Choroid plexus epithelial cell (primary cell): ENCODE measurements around the gene C5AR2.
"Not testable (repeated sequence)": the region's sequence is repeated elsewhere in the genome, so short reads cannot be mapped to it uniquely, and the experiment has no call there.

Source experiments
- DNase-seq: peaks from one replicate; pipeline ENCODE4 v3.0.0-alpha.2; 2010; ENCODE audit warnings: low read depth
- H3K4me3 ChIP-seq: 2 replicates; pipeline ENCODE4 v1.5.1; 2011; ENCODE audit warnings: low read depth, mild to moderate bottlenecking, control low read depth, low read length, moderate library complexity
- TF ChIP-seq, protein P1 (sequence below): conservative IDR thresholded peaks from 2 replicates; pipeline ENCODE4 v1.5.1; 2011; ENCODE audit warnings: low read depth, mild to moderate bottlenecking, control low read depth, inconsistent platforms, low read length, moderate library complexity

The C5AR2 gene

DNA sequence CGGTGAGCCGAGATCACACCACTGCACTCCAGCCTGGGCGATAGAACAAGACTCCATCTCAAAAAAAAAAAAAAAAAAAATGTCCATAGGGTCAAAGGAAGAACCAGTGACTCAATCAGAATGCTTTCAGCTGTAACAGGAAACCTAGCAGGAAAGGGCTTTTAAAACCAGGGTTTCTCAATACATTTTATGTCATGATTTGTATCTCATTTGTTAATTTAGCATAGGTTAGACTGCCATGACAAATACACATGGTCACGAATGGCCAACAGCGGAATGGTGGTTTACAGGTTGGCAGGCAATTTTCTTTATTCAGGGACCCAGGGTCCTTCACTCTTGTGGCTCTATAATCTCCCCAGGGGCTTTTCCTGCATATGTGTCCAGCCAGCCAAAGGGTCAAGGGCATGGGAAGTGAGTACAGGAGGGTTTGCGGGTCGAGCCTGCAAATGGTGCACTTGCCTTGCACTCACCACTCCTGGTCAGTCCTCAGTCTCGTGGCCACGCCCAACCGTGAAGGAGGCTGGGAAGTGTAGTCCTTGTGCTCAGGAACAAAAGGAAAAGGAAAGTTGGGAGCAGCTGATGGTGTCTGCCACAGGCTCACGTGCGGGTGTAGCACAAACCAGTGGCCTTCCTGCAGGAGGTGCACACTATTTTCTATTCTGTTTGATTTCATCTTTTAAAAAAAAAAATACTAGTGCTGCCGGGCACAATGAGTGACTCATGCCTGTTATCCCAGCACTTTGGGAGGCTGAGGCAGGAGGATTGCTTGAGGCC lies 32.0 kb downstream of the C5AR2 start:
- H3K4me3 ChIP-seq: no peak overlapping the region
- TF ChIP-seq, protein P1, sequence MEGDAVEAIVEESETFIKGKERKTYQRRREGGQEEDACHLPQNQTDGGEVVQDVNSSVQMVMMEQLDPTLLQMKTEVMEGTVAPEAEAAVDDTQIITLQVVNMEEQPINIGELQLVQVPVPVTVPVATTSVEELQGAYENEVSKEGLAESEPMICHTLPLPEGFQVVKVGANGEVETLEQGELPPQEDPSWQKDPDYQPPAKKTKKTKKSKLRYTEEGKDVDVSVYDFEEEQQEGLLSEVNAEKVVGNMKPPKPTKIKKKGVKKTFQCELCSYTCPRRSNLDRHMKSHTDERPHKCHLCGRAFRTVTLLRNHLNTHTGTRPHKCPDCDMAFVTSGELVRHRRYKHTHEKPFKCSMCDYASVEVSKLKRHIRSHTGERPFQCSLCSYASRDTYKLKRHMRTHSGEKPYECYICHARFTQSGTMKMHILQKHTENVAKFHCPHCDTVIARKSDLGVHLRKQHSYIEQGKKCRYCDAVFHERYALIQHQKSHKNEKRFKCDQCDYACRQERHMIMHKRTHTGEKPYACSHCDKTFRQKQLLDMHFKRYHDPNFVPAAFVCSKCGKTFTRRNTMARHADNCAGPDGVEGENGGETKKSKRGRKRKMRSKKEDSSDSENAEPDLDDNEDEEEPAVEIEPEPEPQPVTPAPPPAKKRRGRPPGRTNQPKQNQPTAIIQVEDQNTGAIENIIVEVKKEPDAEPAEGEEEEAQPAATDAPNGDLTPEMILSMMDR: no peak
- peak; percentile 85 for DNase-seq

DNA sequence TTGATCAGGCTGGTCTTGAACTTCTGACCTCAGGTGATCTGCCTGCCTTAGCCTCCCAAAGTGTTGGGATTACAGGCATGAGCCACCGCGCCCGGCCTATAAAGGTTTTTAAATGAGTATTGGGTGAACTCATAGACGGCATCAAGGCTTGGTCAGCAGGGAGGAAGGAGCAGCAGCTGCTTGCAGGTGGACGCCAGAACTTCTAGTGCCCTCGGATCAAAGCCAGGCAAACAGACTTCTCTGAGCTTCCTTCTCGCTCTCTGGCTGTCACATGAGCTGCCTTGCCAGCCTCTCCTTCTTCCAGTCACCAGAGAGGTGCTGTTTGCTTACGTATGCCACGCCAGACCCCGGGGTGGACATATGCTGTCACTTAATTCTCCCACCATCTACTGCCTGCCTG lies 33.5 kb downstream of the C5AR2 start:
- not testable (repeated sequence) for H3K4me3 ChIP-seq, DNase-seq

DNA sequence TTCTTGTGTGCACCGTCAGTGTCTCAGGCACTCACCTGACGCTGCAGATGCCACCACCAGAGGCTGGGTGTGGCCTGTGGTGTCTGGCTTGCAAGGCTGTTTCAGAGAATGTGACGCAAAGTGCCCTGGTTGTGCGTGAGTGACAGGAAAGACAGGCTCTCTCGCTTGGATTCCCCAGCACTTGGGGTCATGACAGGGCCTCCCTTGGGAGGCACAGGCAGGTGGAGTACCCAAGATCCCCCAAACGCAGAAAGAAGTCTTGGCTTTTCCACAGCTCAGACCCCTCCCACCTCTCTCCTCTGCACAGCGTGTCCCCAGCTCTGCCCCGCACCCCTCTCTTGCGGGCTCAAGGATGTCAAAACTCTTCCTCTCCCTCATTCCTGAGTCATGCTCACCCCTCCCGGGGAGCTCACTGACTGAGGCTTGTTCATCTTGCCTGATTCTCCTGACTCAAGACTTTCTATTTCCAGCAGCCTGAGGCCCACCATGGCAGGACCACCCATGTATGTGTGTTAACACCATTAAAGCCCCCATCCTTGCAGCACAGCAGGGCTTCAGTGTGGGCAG lies 38.2 kb downstream of the C5AR2 start:
- no peak overlapping the region for H3K4me3 ChIP-seq
- TF ChIP-seq, protein P1: no peak
- peak; percentile 90 for DNase-seq

DNA sequence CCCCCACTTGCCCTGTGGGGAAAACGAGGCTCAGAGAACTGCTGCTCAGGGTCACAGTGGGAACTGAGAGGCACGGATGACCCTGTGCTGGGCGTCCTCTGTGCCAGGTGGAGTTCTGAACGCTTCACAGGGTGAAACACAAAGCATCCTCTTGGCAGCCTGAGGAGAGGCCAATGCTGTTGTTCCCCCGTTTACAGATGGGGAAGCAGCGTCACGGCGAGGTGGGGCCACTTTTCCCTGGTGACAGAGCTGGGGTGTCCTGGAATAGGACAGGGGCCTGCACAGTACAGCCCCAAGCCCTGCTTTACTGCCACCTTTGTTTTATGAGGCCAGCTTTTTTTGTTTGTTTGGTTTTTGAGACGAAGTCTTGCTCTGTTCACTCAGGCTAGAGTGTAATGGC lies 39.3 kb downstream of the C5AR2 start:
- H3K4me3 ChIP-seq: no peak overlapping the region
- DNase-seq: no peak
- TF ChIP-seq, protein P1: no peak

DNA sequence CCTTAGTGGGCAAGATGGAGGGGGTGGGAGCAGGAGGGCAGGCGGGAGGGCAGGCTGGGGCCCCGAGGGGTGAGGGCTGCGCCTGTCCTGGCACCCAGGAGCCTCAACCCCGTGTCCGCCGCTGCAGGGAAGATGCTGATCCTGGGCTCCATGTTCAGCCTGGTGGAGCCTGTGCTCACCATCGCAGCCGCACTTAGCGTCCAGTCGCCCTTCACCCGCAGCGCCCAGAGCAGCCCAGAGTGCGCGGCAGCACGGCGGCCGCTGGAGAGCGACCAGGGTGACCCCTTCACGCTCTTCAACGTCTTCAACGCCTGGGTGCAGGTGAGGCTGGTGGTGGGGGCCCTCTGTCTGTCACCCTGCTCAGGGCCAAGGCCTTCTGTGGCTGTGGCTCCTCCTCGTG lies 40.6 kb downstream of the C5AR2 start:
- H3K4me3 ChIP-seq: no peak overlapping the region
- DNase-seq: no peak
- TF ChIP-seq, protein P1: no peak

DNA sequence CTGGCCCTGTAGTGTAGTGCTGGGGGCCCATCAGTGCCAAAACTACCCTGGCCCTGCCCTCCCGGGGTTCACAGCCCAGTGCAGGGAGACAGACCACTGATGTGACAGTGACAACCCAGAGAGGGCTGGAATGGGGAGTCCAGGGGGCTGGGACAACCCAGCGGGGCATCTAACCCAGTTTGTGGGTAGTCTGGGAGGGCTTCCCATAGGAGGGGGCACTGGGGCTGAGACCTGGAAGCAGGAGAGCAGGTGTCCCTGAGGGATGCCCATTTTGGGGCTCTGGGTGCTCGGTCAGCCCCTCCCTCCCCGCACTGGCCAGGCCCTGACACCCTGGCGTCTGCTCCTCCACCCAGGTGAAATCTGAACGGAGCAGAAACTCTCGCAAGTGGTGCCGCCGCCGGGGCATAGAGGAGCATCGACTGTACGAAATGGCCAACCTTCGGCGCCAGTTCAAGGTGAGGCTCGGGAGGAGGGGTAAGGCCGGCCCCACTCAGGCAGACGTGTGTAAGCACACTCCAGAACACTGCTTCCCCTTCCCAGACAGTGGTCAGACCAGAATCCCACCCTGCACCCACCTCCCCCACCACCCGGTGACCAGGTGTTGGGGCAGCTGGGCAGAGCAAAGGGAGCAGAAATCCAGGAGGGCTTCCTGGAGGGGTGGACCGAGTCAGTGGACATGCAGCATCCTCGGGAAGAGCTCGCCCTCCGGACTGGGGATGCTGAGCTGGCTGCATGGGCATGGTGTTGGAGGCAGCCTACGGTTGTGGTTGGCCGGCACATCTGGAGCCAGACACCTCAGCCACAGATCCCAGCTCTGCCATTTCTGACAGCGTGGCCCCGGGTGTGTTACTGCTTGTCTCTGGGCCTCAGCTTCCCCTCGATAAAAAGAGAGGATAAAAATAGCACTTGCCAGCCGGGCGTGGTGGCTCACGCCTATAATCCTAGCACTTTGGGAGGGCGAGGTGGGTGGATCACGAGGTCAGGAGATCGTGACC lies 41.6 kb downstream of the C5AR2 start:
- TF ChIP-seq, protein P1: no peak
- DNase-seq: no peak
- no peak overlapping the region for H3K4me3 ChIP-seq
